IMR-90 (cell line): ENCODE data around the gene FARS2. TPM values are rescaled to one million over a fixed set of nuclear protein-coding genes. Genes with fewer than 3 reads are reported as not detected.

Experiments
- ATAC-seq: fragments of 200-7000 bp; cut with Tn5 transposase; 2 replicates; pipeline ENCODE4 v1.9.1; 2020; ENCODE audit warnings: low read depth, mild to moderate bottlenecking, moderate library complexity
- BruUV-seq: library from RNA; stranded (reverse); fragments of 400-500 nt; replicated peaks from 2 replicates; lab custom pipeline; 2021; lab: Mats Ljungman, UMichigan
- CTCF ChIA-PET: fragments of 300-600 bp; formaldehyde crosslinking; extraction: SDS; loops from one replicate; lab custom pipeline; 2021; ENCODE audit warnings: antibody characterized with exemption; lab: Yijun Ruan, JAX
- POLR2A ChIA-PET: fragments of 300-600 bp; sonication (Branson Sonifier 250); formaldehyde crosslinking; loops from one replicate; lab custom pipeline; 2022; ENCODE audit warnings: antibody characterized with exemption; ENCODE audit not compliant: unreplicated experiment; lab: Charles Lee
- DNase-seq: peaks from one replicate; pipeline ENCODE4 v3.0.0; 2013
- H2AFZ ChIP-seq: replicated peaks from 2 replicates; pipeline ENCODE3; 2013; ENCODE audit warnings: low read length, mild to moderate bottlenecking; ENCODE audit not compliant: poor library complexity
- H2AK5ac ChIP-seq: 2 replicates; pipeline ENCODE4 v1.6.1; 2013; ENCODE audit warnings: low read depth, low read length, inconsistent platforms
- H2AK9ac ChIP-seq: replicated peaks from 2 replicates; pipeline ENCODE3; 2013; ENCODE audit warnings: mild to moderate bottlenecking, low read depth, low read length, moderate library complexity; ENCODE audit not compliant: poor library complexity
- H2BK120ac ChIP-seq: 2 replicates; pipeline ENCODE4 v1.6.1; 2013; ENCODE audit warnings: low read depth, low read length, inconsistent platforms
- H2BK15ac ChIP-seq: 3 replicates; pipeline ENCODE4 v1.6.1; 2013; ENCODE audit warnings: low read depth, low read length, inconsistent platforms
- H2BK20ac ChIP-seq: 2 replicates; pipeline ENCODE4 v1.6.1; 2013; ENCODE audit warnings: low read depth, mild to moderate bottlenecking, inconsistent platforms, low read length, moderate library complexity
- H2BK5ac ChIP-seq: 2 replicates; pipeline ENCODE4 v1.6.1; 2013; ENCODE audit warnings: mild to moderate bottlenecking, low read depth, low read length, inconsistent platforms; ENCODE audit not compliant: poor library complexity, severe bottlenecking
- H3K14ac ChIP-seq: replicated peaks from 2 replicates; pipeline ENCODE4 v1.6.1; 2013; ENCODE audit warnings: low read depth, low read length, inconsistent platforms
- H3K18ac ChIP-seq: 2 replicates; pipeline ENCODE4 v1.6.1; 2013; ENCODE audit warnings: low read depth, low read length, control low read depth
- H3K23ac ChIP-seq: 2 replicates; pipeline ENCODE4 v1.6.1; 2013; ENCODE audit warnings: low read depth, low read length, inconsistent platforms
- H3K27ac ChIP-seq: 2 replicates; pipeline ENCODE4 v1.5.1; 2013; ENCODE audit warnings: mild to moderate bottlenecking, control low read depth, low read length; ENCODE audit not compliant: insufficient read depth
- H3K27me3 ChIP-seq: 2 replicates; pipeline ENCODE4 v1.6.1; 2013; ENCODE audit warnings: low read length; ENCODE audit not compliant: control insufficient read depth, insufficient read depth
- H3K36me3 ChIP-seq: 2 replicates; pipeline ENCODE4 v1.6.1; 2013; ENCODE audit warnings: low read length, mixed read lengths; ENCODE audit not compliant: control insufficient read depth, insufficient read depth
- H3K4ac ChIP-seq: 2 replicates; pipeline ENCODE4 v1.6.1; 2013; ENCODE audit warnings: low read depth, low read length, inconsistent platforms
- H3K4me1 ChIP-seq: 2 replicates; pipeline ENCODE4 v1.6.1; 2013; ENCODE audit warnings: low read length, mixed read lengths; ENCODE audit not compliant: control insufficient read depth, insufficient read depth
- H3K4me2 ChIP-seq: 2 replicates; pipeline ENCODE4 v1.6.1; 2013; ENCODE audit warnings: low read depth, mild to moderate bottlenecking, control low read depth, low read length, moderate library complexity
- H3K4me3 ChIP-seq: 2 replicates; pipeline ENCODE4 v1.5.1; 2013; ENCODE audit warnings: low read depth, mild to moderate bottlenecking, control low read depth, low read length, moderate library complexity; ENCODE audit not compliant: insufficient read depth
- H3K56ac ChIP-seq: 2 replicates; pipeline ENCODE4 v1.6.1; 2013; ENCODE audit warnings: low read length, inconsistent platforms; ENCODE audit not compliant: insufficient read depth; ENCODE audit errors: extremely low read depth
- H3K79me1 ChIP-seq, 2 experiments: 2 replicates each; pipeline ENCODE4 v1.6.1; 2013; ENCODE audit warnings: low read length in 2 of 2, inconsistent platforms in 1 of 2, low read depth in 1 of 2
- H3K9ac ChIP-seq: 2 replicates; pipeline ENCODE4 v1.6.1; 2013; ENCODE audit warnings: low read depth, low read length, control low read depth
- H3K9me1 ChIP-seq: 2 replicates; pipeline ENCODE4 v1.6.1; 2013; ENCODE audit warnings: low read length, inconsistent platforms; ENCODE audit not compliant: insufficient read depth
- H3K9me3 ChIP-seq: 2 replicates; pipeline ENCODE4 v1.6.1; 2013; ENCODE audit warnings: low read length; ENCODE audit not compliant: control insufficient read depth, insufficient read depth
- H4K20me1 ChIP-seq: 2 replicates; pipeline ENCODE4 v1.6.1; 2013; ENCODE audit warnings: low read length, inconsistent platforms; ENCODE audit not compliant: insufficient read depth
- H4K5ac ChIP-seq: 2 replicates; pipeline ENCODE4 v1.6.1; 2013; ENCODE audit warnings: mild to moderate bottlenecking, low read depth, low read length, control low read depth
- H4K8ac ChIP-seq, 2 experiments: 2 replicates each; pipeline ENCODE4 v1.6.1; 2013; ENCODE audit warnings: low read depth in 2 of 2, low read length in 2 of 2, control low read depth in 1 of 2, inconsistent platforms in 1 of 2
- H4K91ac ChIP-seq: 2 replicates; pipeline ENCODE4 v1.6.1; 2013; ENCODE audit warnings: low read depth, low read length, inconsistent platforms; ENCODE audit not compliant: insufficient read depth
- BHLHE40 ChIP-seq: fragments of 150-350 bp; IDR thresholded peaks from 2 replicates; pipeline ENCODE4 v1.6.1; 2016; ENCODE audit warnings: mild to moderate bottlenecking, low read depth, low read length
- CEBPB ChIP-seq: IDR thresholded peaks from 2 replicates; pipeline ENCODE4 v1.6.1; 2012; ENCODE audit warnings: low read depth, low read length, improper control_type of control experiment
- CHD1 ChIP-seq: IDR thresholded peaks from 2 replicates; pipeline ENCODE4 v1.6.1; 2012; ENCODE audit warnings: low read depth, low read length, improper control_type of control experiment
- CTCF ChIP-seq: conservative IDR thresholded peaks from 2 replicates; pipeline ENCODE4 v1.5.1; 2012; ENCODE audit warnings: mild to moderate bottlenecking, low read depth, low read length, improper control_type of control experiment
- ELK1 ChIP-seq: fragments of 150-350 bp; IDR thresholded peaks from 2 replicates; pipeline ENCODE4 v1.6.1; 2016; ENCODE audit warnings: low read depth, mild to moderate bottlenecking, low read length, moderate library complexity, borderline replicate concordance
- FOS ChIP-seq: fragments of 150-350 bp; IDR thresholded peaks from 2 replicates; pipeline ENCODE4 v1.6.1; 2016; ENCODE audit warnings: low read depth, low read length
- MAFK ChIP-seq: IDR thresholded peaks from 2 replicates; pipeline ENCODE4 v1.6.1; 2012; ENCODE audit warnings: low read depth, low read length, improper control_type of control experiment
- MAZ ChIP-seq: IDR thresholded peaks from 2 replicates; pipeline ENCODE4 v1.6.1; 2012; ENCODE audit warnings: low read depth, mild to moderate bottlenecking, low read length, improper control_type of control experiment, moderate library complexity, borderline replicate concordance
- MXI1 ChIP-seq: IDR thresholded peaks from 2 replicates; pipeline ENCODE4 v1.6.1; 2012; ENCODE audit warnings: low read depth, mild to moderate bottlenecking, low read length, moderate library complexity, borderline replicate concordance
- NFE2L2 ChIP-seq: fragments of 150-350 bp; IDR thresholded peaks from 2 replicates; pipeline ENCODE4 v1.6.1; 2016; ENCODE audit warnings: low read depth, mild to moderate bottlenecking, low read length
- POLR2A ChIP-seq: IDR thresholded peaks from 2 replicates; pipeline ENCODE4 v1.6.1; 2012; ENCODE audit warnings: mild to moderate bottlenecking, low read depth, low read length
- RAD21 ChIP-seq: IDR thresholded peaks from 2 replicates; pipeline ENCODE4 v1.6.1; 2012; ENCODE audit warnings: low read length, improper control_type of control experiment
- RCOR1 ChIP-seq: IDR thresholded peaks from 2 replicates; pipeline ENCODE4 v1.6.1; 2012; ENCODE audit warnings: mild to moderate bottlenecking, low read length, improper control_type of control experiment; ENCODE audit not compliant: insufficient replicate concordance
- RFX5 ChIP-seq: IDR thresholded peaks from 2 replicates; pipeline ENCODE4 v1.8.0; 2012; ENCODE audit warnings: low read depth, mild to moderate bottlenecking, low read length, moderate library complexity
- SMC3 ChIP-seq: fragments of 150-350 bp; IDR thresholded peaks from 2 replicates; pipeline ENCODE4 v1.6.1; 2016; ENCODE audit warnings: low read depth, mild to moderate bottlenecking, antibody characterized with exemption, low read length, moderate library complexity
- WGBS, 2 experiments: methylation state at CpG; one replicate each; pipeline versions ENCODE4 v1.1.5 to v1.1.7; 2013; ENCODE audit warnings: missing lambda C conversion rate in 2 of 2; ENCODE audit not compliant: insufficient read length in 1 of 2; ENCODE audit errors: extremely low coverage in 2 of 2; 5-methylcytosine and 5-hydroxymethylcytosine counted together
- dilution Hi-C: fragments of 300-500 bp; cut with HindIII; formaldehyde crosslinking; loops from one replicate; pipeline ENCODE4 v1.14.3; 2018; ENCODE audit warnings: low sequenced_read_pairs; ENCODE audit not compliant: unreplicated experiment
- in situ Hi-C: fragments of 300-500 bp; cut with MboI; formaldehyde crosslinking; loops from 3 replicates; pipeline ENCODE4 v1.14.3; 2019; ENCODE audit warnings: low sequenced_read_pairs, inconsistent platforms, mixed read lengths
- intact Hi-C: fragments of 100-400 bp; cut with micrococcal nuclease; formaldehyde crosslinking; loops from 2 replicates; pipeline ENCODE4 v1.10.0; 2022
- polyA plus RNA-seq, 3 experiments: library from polyadenylated mRNA; depleted of rRNA; stranded (reverse); fragments of >200 nt; gene quantifications; 2 replicates each; pipeline ENCODE4 v1.2.3, GENCODE V29; 2012; ENCODE audit warnings: low replicate concordance in 1 of 3
- total RNA-seq: library from RNA; depleted of rRNA; stranded (reverse); fragments of >200 nt; gene quantifications from 2 replicates; pipeline ENCODE4 v1.2.3, GENCODE V29; 2012
- TF ChIP-seq, protein P1 (sequence below): fragments of 150-350 bp; IDR thresholded peaks from 2 replicates; pipeline ENCODE4 v1.6.1; 2017; ENCODE audit warnings: mild to moderate bottlenecking, antibody characterized with exemption, low read length, low read depth

FARS2 gene
- total and polyA plus RNA-seq, 2 of the 4 experiments (the other 2 are of a cell fraction) = 12.1 to 28.9 TPM

DNA sequence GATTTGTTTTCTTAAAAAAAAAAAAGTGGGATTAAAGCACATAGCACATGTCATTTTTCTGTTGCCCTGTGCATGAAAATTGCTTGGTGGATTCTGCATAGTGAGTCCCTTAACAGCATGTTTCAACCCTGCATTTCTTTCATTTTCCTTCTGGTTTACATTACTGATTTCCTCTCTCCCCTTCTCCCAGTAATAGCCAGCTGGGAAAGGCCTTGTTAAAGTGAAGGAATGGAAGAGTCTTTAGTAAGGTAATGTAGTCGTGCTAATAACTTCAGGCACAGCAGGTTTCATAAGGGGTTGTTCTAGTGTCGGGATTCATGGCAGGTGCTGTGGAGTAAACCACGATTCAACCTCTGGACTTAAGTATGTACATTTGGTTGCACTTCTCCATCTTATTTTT, 202.4 kb downstream of the FARS2 start:
- ATAC-seq (no peak), DNase-seq (no peak)
- no peak overlapping the region for H3K56ac ChIP-seq
- no peak overlapping the region for H3K9ac ChIP-seq
- H3K4me2 ChIP-seq = peak overlapping the region; percentile 42; the same call in 1 of the 2 replicates
- H4K20me1 ChIP-seq = 0 out of 2 replicates have a peak, but pooled peaks cover 4% of the 10 kb centered on the region
- H3K4ac ChIP-seq = no peak overlapping the region
- H3K18ac ChIP-seq = peak overlapping the region; percentile 72; the same call in 1 of the 2 replicates
- H3K9me1 ChIP-seq = peaks cover 8% of the 10 kb centered on the region
- H2AK9ac ChIP-seq = no peak overlapping the region
- no peak overlapping the region for H2BK15ac ChIP-seq
- no peak overlapping the region for H2AK5ac ChIP-seq
- no peak overlapping the region for H2BK120ac ChIP-seq
- 0 out of 2 replicates have a peak overlapping the region, but pooled peaks have one; percentile 39 for H3K14ac ChIP-seq
- dilution Hi-C loops (no loop called here), intact Hi-C loops (no loop called here), in situ Hi-C loops (loop anchor here (25.0 kb wide), 1 partner anchor 524 kb away; no protein-coding TSS in a partner anchor)
- H3K4me3 ChIP-seq = no peak overlapping the region
- BruUV-seq = no TSS peak
- no peak overlapping the region for H4K5ac ChIP-seq
- H3K23ac ChIP-seq = no peak overlapping the region
- H3K4me1 ChIP-seq = peaks cover 15% of the 10 kb centered on the region
- ChIA-PET POLR2A (no interaction called here), CTCF (no interaction called here)
- no peaks in the 10 kb centered on the region for H3K27me3 ChIP-seq
- H2BK20ac ChIP-seq = peak overlapping the region; percentile 46; the same call in 1 of the 2 replicates
- TF ChIP-seq NFE2L2 (no peak), CTCF (no peak), RFX5 (no peak), ELK1 (no peak), RCOR1 (no peak), CEBPB (no peak), CHD1 (no peak), FOS (no peak), POLR2A (no peak), MAFK (no peak), BHLHE40 (no peak), MXI1 (no peak), MAZ (no peak), SMC3 (no peak), RAD21 (no peak)
- TF ChIP-seq, protein P1, sequence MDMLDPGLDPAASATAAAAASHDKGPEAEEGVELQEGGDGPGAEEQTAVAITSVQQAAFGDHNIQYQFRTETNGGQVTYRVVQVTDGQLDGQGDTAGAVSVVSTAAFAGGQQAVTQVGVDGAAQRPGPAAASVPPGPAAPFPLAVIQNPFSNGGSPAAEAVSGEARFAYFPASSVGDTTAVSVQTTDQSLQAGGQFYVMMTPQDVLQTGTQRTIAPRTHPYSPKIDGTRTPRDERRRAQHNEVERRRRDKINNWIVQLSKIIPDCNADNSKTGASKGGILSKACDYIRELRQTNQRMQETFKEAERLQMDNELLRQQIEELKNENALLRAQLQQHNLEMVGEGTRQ = no peak
- peaks cover 0 to 7% of the 10 kb centered on the region in 2 experiments; a peak in 1 of 4 replicates for H3K79me1 ChIP-seq
- H2BK5ac ChIP-seq = no peak overlapping the region
- H3K27ac ChIP-seq = no peak overlapping the region
- H4K8ac ChIP-seq = no peak overlapping the region
- no peaks in the 10 kb centered on the region for H3K36me3 ChIP-seq
- H2AFZ ChIP-seq = no peak overlapping the region
- WGBS, 2 experiments = no CpG with 5 or more reads among the region's 3 CpGs
- H4K91ac ChIP-seq = no peak overlapping the region
- H3K9me3 ChIP-seq = no peaks in the 10 kb centered on the region
